OCI-LY3 (cell line): Measurements from ENCODE around the gene GPR26.

Experiments
- EZH2phosphoT487 ChIP-seq: fragments of 200-600 bp; shearing (Covaris generic); IDR thresholded peaks from 2 replicates; pipeline ENCODE4 v1.6.1; 2018; ENCODE audit warnings: antibody characterized with exemption, mixed run types, low read depth
- TF ChIP-seq, protein P1 (sequence below): fragments of 200-600, 300-600 bp; sonication (generic); IDR thresholded peaks from 2 replicates; pipeline ENCODE4 v1.5.1; 2014; ENCODE audit warnings: antibody characterized with exemption, low read length, low read depth

DNA sequence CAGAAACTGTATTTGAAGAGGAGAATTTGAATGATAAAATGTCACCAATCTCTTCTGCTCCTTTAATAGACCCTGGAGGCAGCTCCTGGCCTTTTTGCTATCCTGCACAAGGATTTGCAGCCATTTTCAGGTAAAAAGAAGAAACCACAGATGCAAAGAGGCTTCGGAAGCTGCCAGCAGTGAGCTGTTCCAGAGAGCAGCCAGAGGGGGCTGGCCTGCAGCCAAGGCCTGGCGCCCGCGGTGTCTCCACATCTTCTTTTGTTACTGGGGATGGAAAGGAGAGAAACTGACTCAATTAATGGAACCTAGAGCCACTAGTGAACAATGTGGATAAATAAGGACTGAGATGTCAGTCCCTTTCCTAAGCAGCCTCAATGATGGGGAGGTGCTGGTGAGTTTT is 23.9 kb upstream of the GPR26 start:
- TF ChIP-seq EZH2phosphoT487 = no peak
- TF ChIP-seq, protein P1, sequence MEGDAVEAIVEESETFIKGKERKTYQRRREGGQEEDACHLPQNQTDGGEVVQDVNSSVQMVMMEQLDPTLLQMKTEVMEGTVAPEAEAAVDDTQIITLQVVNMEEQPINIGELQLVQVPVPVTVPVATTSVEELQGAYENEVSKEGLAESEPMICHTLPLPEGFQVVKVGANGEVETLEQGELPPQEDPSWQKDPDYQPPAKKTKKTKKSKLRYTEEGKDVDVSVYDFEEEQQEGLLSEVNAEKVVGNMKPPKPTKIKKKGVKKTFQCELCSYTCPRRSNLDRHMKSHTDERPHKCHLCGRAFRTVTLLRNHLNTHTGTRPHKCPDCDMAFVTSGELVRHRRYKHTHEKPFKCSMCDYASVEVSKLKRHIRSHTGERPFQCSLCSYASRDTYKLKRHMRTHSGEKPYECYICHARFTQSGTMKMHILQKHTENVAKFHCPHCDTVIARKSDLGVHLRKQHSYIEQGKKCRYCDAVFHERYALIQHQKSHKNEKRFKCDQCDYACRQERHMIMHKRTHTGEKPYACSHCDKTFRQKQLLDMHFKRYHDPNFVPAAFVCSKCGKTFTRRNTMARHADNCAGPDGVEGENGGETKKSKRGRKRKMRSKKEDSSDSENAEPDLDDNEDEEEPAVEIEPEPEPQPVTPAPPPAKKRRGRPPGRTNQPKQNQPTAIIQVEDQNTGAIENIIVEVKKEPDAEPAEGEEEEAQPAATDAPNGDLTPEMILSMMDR = no peak
